SK-N-SH (cell line): ENCODE results near the gene TSPAN31. TPM values are rescaled to one million over a fixed set of nuclear protein-coding genes. Genes with fewer than 3 reads are reported as not detected.
A peak's percentile ranks its signal among the peaks of the same experiment; 100 is the strongest.

Experiments used
- CTCF ChIA-PET: fragments of 300-600, 350-600 bp; formaldehyde crosslinking; extraction: SDS; loops from one replicate; lab custom pipeline; 2021; lab: Yijun Ruan, JAX
- POLR2A ChIA-PET: fragments of 350-600 bp; sonication (Branson Sonifier 250); formaldehyde crosslinking; extraction: SDS; loops from one replicate; lab custom pipeline; 2020; ENCODE audit warnings: antibody characterized with exemption, inconsistent platforms; lab: Yijun Ruan, JAX
- DNase-seq: peaks from one replicate; pipeline ENCODE4 v3.0.0; 2012
- H2AFZ ChIP-seq: fragments of 200-600 bp; sonication (generic); 2 replicates; pipeline ENCODE4 v1.8.1; 2016; ENCODE audit warnings: antibody characterized with exemption, mild to moderate bottlenecking, low read depth
- H3F3A ChIP-seq: fragments of 200-600 bp; sonication (generic); replicated peaks from 2 replicates; pipeline ENCODE3; 2016; ENCODE audit warnings: antibody characterized with exemption, mild to moderate bottlenecking; ENCODE audit not compliant: insufficient read depth
- H3K27ac ChIP-seq, 2 experiments: fragments of 200-500 bp in 1 of 2; fragments of 200-600 bp in 1 of 2; sonication (Bioruptor generic) in 1 of 2; sonication (generic), shearing (Covaris generic) in 1 of 2; 2 replicates each; pipeline versions ENCODE4 v1.5.1 to v1.6.1; 2014 to 2016; ENCODE audit warnings: low read depth in 2 of 2, inconsistent platforms in 1 of 2, low read length in 1 of 2, mild to moderate bottlenecking in 1 of 2, mixed read lengths in 1 of 2
- H3K27me3 ChIP-seq: fragments of 200-600 bp; sonication (generic), shearing (Covaris generic); 2 replicates; pipeline ENCODE4 v1.6.1; 2016; ENCODE audit warnings: mixed run types; ENCODE audit not compliant: insufficient read depth
- H3K36me3 ChIP-seq, 2 experiments: fragments of 200-500 bp in 1 of 2; fragments of 200-600 bp in 1 of 2; sonication (Bioruptor generic) in 1 of 2; sonication (generic) in 1 of 2; replicated peaks in 1 of 2; 2 replicates each; pipeline versions ENCODE3 to v1.5.1; 2014 to 2016; ENCODE audit warnings: low read length in 1 of 2, mild to moderate bottlenecking in 1 of 2; ENCODE audit not compliant: insufficient read depth in 2 of 2, control insufficient read depth in 1 of 2
- H3K4me1 ChIP-seq, 2 experiments: fragments of 200-500 bp in 1 of 2; fragments of 200-600 bp in 1 of 2; sonication (Bioruptor generic) in 1 of 2; sonication (generic), shearing (Covaris generic) in 1 of 2; 2 replicates each; pipeline versions ENCODE4 v1.5.1 to v1.6.1; 2014 to 2016; ENCODE audit warnings: low read depth in 1 of 2, low read length in 1 of 2, mixed run types in 1 of 2; ENCODE audit not compliant: insufficient read depth in 2 of 2, control insufficient read depth in 1 of 2
- H3K4me2 ChIP-seq: fragments of 200-600 bp; sonication (generic), shearing (Covaris generic); 2 replicates; pipeline ENCODE4 v1.6.1; 2017; ENCODE audit warnings: mixed run types
- H3K4me3 ChIP-seq, 2 experiments: fragments of 200-500 bp in 1 of 2; fragments of 200-600 bp in 1 of 2; sonication (Bioruptor generic) in 1 of 2; sonication (generic), shearing (Covaris generic) in 1 of 2; 2 replicates each; pipeline versions ENCODE4 v1.5.1 to v1.8.1; 2014 to 2016; ENCODE audit warnings: low read depth in 2 of 2, inconsistent platforms in 1 of 2, low read length in 1 of 2, mild to moderate bottlenecking in 1 of 2, mixed read lengths in 1 of 2, moderate library complexity in 1 of 2
- H3K79me2 ChIP-seq: fragments of 200-600 bp; sonication (generic); 2 replicates; pipeline ENCODE4 v1.8.1; 2017; ENCODE audit warnings: mild to moderate bottlenecking; ENCODE audit not compliant: insufficient read depth
- H3K9ac ChIP-seq: fragments of 200-600 bp; sonication (generic); 2 replicates; pipeline ENCODE4 v1.6.1; 2017; ENCODE audit warnings: mixed run types
- H3K9me2 ChIP-seq: fragments of 200-600 bp; sonication (generic); 2 replicates; pipeline ENCODE4 v1.6.1; 2017; ENCODE audit warnings: mixed run types
- H3K9me3 ChIP-seq: fragments of 200-600 bp; sonication (generic); 2 replicates; pipeline ENCODE4 v1.6.1; 2017; ENCODE audit warnings: mixed run types, mild to moderate bottlenecking, moderate library complexity
- H4K20me1 ChIP-seq: fragments of 200-600 bp; sonication (generic); 2 replicates; pipeline ENCODE4 v1.6.1; 2017; ENCODE audit warnings: mild to moderate bottlenecking, mixed run types; ENCODE audit not compliant: insufficient read depth
- CHD2 ChIP-seq: fragments of 150-350 bp; IDR thresholded peaks from 2 replicates; pipeline ENCODE4 v1.6.1; 2018; ENCODE audit warnings: low read length; ENCODE audit not compliant: partially characterized antibody
- CTCF ChIP-seq: fragments of 200-600 bp; sonication (generic); IDR thresholded peaks from 2 replicates; pipeline ENCODE4 v1.6.1; 2017; ENCODE audit warnings: antibody characterized with exemption, mild to moderate bottlenecking, moderate library complexity
- ELF1 ChIP-seq: IDR thresholded peaks from 2 replicates; pipeline ENCODE4 v1.4.0; 2012
- EP300 ChIP-seq, 2 experiments: IDR thresholded peaks; 2 replicates each; pipeline versions ENCODE4 v1.4.0 to v1.6.1; 2012; ENCODE audit warnings: borderline replicate concordance in 1 of 2, low read depth in 1 of 2, low read length in 1 of 2
- FOXM1 ChIP-seq: IDR thresholded peaks from 2 replicates; pipeline ENCODE4 v1.4.0; 2012; ENCODE audit warnings: low read depth, mild to moderate bottlenecking
- GABPA ChIP-seq: IDR thresholded peaks from 2 replicates; pipeline ENCODE4 v1.4.0; 2012; ENCODE audit warnings: low read depth, mild to moderate bottlenecking
- IRF3 ChIP-seq: fragments of 150-350 bp; IDR thresholded peaks from 2 replicates; pipeline ENCODE4 v1.6.1; 2016; ENCODE audit warnings: mild to moderate bottlenecking, low read depth, low read length
- MAX ChIP-seq: IDR thresholded peaks from 2 replicates; pipeline ENCODE4 v1.4.0; 2012; ENCODE audit warnings: low read depth
- MEF2A ChIP-seq: IDR thresholded peaks from 2 replicates; pipeline ENCODE4 v1.4.0; 2012; ENCODE audit warnings: low read depth, borderline replicate concordance
- MXI1 ChIP-seq: IDR thresholded peaks from 2 replicates; pipeline ENCODE4 v1.6.1; 2012; ENCODE audit warnings: mild to moderate bottlenecking, low read depth, low read length, improper control_type of control experiment
- NFIC ChIP-seq: IDR thresholded peaks from 2 replicates; pipeline ENCODE4 v1.4.0; 2012; ENCODE audit warnings: borderline replicate concordance
- NRF1 ChIP-seq: IDR thresholded peaks from 2 replicates; pipeline ENCODE4 v1.6.1; 2012; ENCODE audit warnings: low read depth, mild to moderate bottlenecking, low read length
- PBX3 ChIP-seq: IDR thresholded peaks from 2 replicates; pipeline ENCODE4; 2012
- POLR2AphosphoS5 ChIP-seq: IDR thresholded peaks from 2 replicates; pipeline ENCODE4 v1.6.1; 2012; ENCODE audit warnings: low read depth, low read length
- SIN3A ChIP-seq: IDR thresholded peaks from 2 replicates; pipeline ENCODE4 v1.6.1; 2012; ENCODE audit warnings: low read depth, mild to moderate bottlenecking, low read length, moderate library complexity, borderline replicate concordance
- SMC3 ChIP-seq: IDR thresholded peaks from 2 replicates; pipeline ENCODE4 v1.6.1; 2012; ENCODE audit warnings: low read depth, low read length, improper control_type of control experiment
- TAF1 ChIP-seq: IDR thresholded peaks from 2 replicates; pipeline ENCODE4 v1.6.1; 2012; ENCODE audit warnings: low read depth, mild to moderate bottlenecking, low read length, moderate library complexity, borderline replicate concordance
- TEAD4 ChIP-seq: IDR thresholded peaks from 2 replicates; pipeline ENCODE4 v1.4.0; 2012; ENCODE audit warnings: mild to moderate bottlenecking, borderline replicate concordance; ENCODE audit not compliant: insufficient read depth
- USF2 ChIP-seq: fragments of 150-350 bp; IDR thresholded peaks from 2 replicates; pipeline ENCODE4 v1.6.1; 2017; ENCODE audit warnings: antibody characterized with exemption, low read length, low read depth, borderline replicate concordance
- YY1 ChIP-seq: IDR thresholded peaks from 2 replicates; pipeline ENCODE4 v1.4.0; 2012; ENCODE audit warnings: low read depth, mild to moderate bottlenecking
- WGBS: methylation state at CpG from one replicate; pipeline ENCODE4 v1.1.6; 2017; ENCODE audit warnings: low lambda C conversion rate; 5-methylcytosine and 5-hydroxymethylcytosine counted together
- polyA plus RNA-seq, 3 experiments: library from polyadenylated mRNA; depleted of rRNA; stranded (reverse); fragments of >200 nt; gene quantifications; 2 replicates each; pipeline ENCODE4 v1.2.3, GENCODE V29; 2012

TSPAN31 gene
- polyA plus RNA-seq, 1 of the 3 experiments (the other 2 are of a cell fraction), result 36.8 TPM

- H3K9me2 ChIP-seq, result no peaks in the 10 kb centered on the region
- H4K20me1 ChIP-seq, result peaks cover 7% of the 10 kb centered on the region
- ChIA-PET CTCF (interaction anchor here (1.4 kb wide), 1 partner anchor 10 kb away, joined by 5 read pairs; no protein-coding TSS in a partner anchor), POLR2A (no interaction called here)
- peak overlapping the region; percentile 97; the same call in 1 of the 2 replicates for H3K4me2 ChIP-seq
- no peak overlapping the region for H3K9ac ChIP-seq
- no peak for DNase-seq
- WGBS, result no CpG with 5 or more reads among the region's 34 CpGs
- H3K4me1 ChIP-seq, result peaks cover 8 to 37% of the 10 kb centered on the region in 2 experiments
- H3K4me3 ChIP-seq, result peak overlapping the region; percentile 73 to 79; a peak in 3 of 4 replicates
- peak overlapping the region in 1 of 2 experiments; percentile 50; a peak in 1 of 4 replicates for H3K27ac ChIP-seq
- H3K36me3 ChIP-seq, result peaks cover 12 to 24% of the 10 kb centered on the region in 2 experiments
- H2AFZ ChIP-seq, result no peak overlapping the region
- TF ChIP-seq USF2 (no peak), POLR2AphosphoS5 (no peak), CTCF (no peak), CHD2 (no peak), TEAD4 (no peak), NFIC (no peak), EP300 (IDR thresholded peaks at IDR 0.05; ENCODE audit: borderline replicate concordance in 1 of 2, low read depth in 1 of 2, low read length in 1 of 2) (no peak), MEF2A (no peak)
- H3F3A ChIP-seq, result peaks cover 23% of the 10 kb centered on the region
- H3K79me2 ChIP-seq, result peaks cover 20% of the 10 kb centered on the region
- H3K27me3 ChIP-seq, result no peaks in the 10 kb centered on the region
- H3K9me3 ChIP-seq, result no peaks in the 10 kb centered on the region
Observed at GRCh38 chr12:57755194-57755453, 10.3 kb downstream of the TSPAN31 start.

GRCh38 chr12:57755454-57756372, 10.9 kb downstream of the TSPAN31 start:
- POLR2A ChIA-PET, result interaction anchor here (1.3 to 1.9 kb wide), 2 partner anchors 11 kb away, joined by 3 to 9 read pairs; partner anchors contain the start of genes CYP27B1 and TSPAN31
- H3K4me1 ChIP-seq, result peaks cover 8 to 33% of the 10 kb centered on the region in 2 experiments
- peak overlapping the region; percentile 97 for H3K4me2 ChIP-seq
- peaks cover 23% of the 10 kb centered on the region for H3F3A ChIP-seq
- H3K9me3 ChIP-seq, result no peaks in the 10 kb centered on the region
- no peaks in the 10 kb centered on the region for H3K27me3 ChIP-seq
- WGBS, result 9% methylated on average over 10 of the region's 76 CpGs
- peak overlapping the region; percentile 73 to 79 for H3K4me3 ChIP-seq
- peak; percentile 68 for DNase-seq
- CTCF ChIA-PET, result interaction anchor here (0.6 to 2.0 kb wide), 17 partner anchors 9 to 172 kb away, joined by 3 to 27 read pairs (median 5); partner anchors contain the start of genes CYP27B1, EEF1AKMT3, METTL1 and TSFM
- peaks cover 14% of the 10 kb centered on the region for H3K79me2 ChIP-seq
- peaks cover 6 to 21% of the 10 kb centered on the region in 2 experiments for H3K36me3 ChIP-seq
- peaks cover 7% of the 10 kb centered on the region for H4K20me1 ChIP-seq
- peak overlapping the region in 1 of 2 experiments; percentile 50; a peak in 1 of 4 replicates for H3K27ac ChIP-seq
- no peak for TF ChIP-seq TAF1
- TF ChIP-seq NFIC, result no peak
- TF ChIP-seq SIN3A, result no peak
- no peak for TF ChIP-seq MXI1
- TF ChIP-seq MAX, result no peak
- no peak for TF ChIP-seq ELF1
- no peak for TF ChIP-seq NRF1
- no peak for TF ChIP-seq EP300 (IDR thresholded peaks at IDR 0.05; ENCODE audit: borderline replicate concordance in 1 of 2, low read depth in 1 of 2, low read length in 1 of 2)
- TF ChIP-seq PBX3, result no peak
- TF ChIP-seq IRF3, result no peak
- TF ChIP-seq SMC3, result no peak
- TF ChIP-seq YY1, result no peak
- TF ChIP-seq FOXM1, result no peak
- TF ChIP-seq GABPA, result no peak
- H3K9ac ChIP-seq, result peak overlapping the region; percentile 44; the same call in 1 of the 2 replicates
- H3K9me2 ChIP-seq, result no peaks in the 10 kb centered on the region
- no peak overlapping the region for H2AFZ ChIP-seq
